Activated B cell treated with CpG ODN at 0.5 μM for 24 hours (primary cell): Measurements from ENCODE around the gene NEURL2. TPM values are rescaled to one million over a fixed set of nuclear protein-coding genes. Genes with fewer than 3 reads are reported as not detected.

Source experiments
- ATAC-seq: fragments of 200-7000 bp; cut with Tn5 transposase; one replicate; pipeline ENCODE4 v1.10.0; 2021; ENCODE audit warnings: low read depth, mild to moderate bottlenecking, moderate library complexity
- CTCF ChIA-PET: fragments of 350-600 bp; sonication (Branson Sonifier 250); formaldehyde crosslinking; loops from one replicate; lab custom pipeline; 2021; ENCODE audit warnings: antibody characterized with exemption; lab: Charles Lee
- POLR2A ChIA-PET: fragments of 350-600 bp; sonication (Branson Sonifier 250); formaldehyde crosslinking; loops from one replicate; lab custom pipeline; 2021; ENCODE audit warnings: antibody characterized with exemption; lab: Charles Lee
- DNase-seq: peaks from one replicate; pipeline ENCODE4 v3.0.0; 2022
- H3K27ac Mint-ChIP-seq: one replicate; pipeline ENCODE4 v1.8.0; 2020; ENCODE audit warnings: mixed read lengths
- H3K27me3 Mint-ChIP-seq: one replicate; pipeline ENCODE4 v1.8.0; 2021; ENCODE audit warnings: mixed read lengths
- H3K36me3 Mint-ChIP-seq: one replicate; pipeline ENCODE4 v1.8.0; 2021; ENCODE audit warnings: low read depth, mixed read lengths
- H3K4me1 Mint-ChIP-seq: one replicate; pipeline ENCODE4 v1.8.0; 2021; ENCODE audit warnings: mixed read lengths
- H3K4me3 Mint-ChIP-seq: one replicate; pipeline ENCODE4 v1.8.0; 2020; ENCODE audit warnings: mild to moderate bottlenecking, mixed read lengths
- H3K9me3 Mint-ChIP-seq: one replicate; pipeline ENCODE4 v1.8.0; 2020; ENCODE audit warnings: mixed read lengths
- CTCF ChIP-seq: fragments of 200-600 bp; IDR thresholded peaks from one replicate; pipeline ENCODE4 v1.8.0; 2022; ENCODE audit warnings: antibody characterized with exemption, mild to moderate bottlenecking
- intact Hi-C: fragments of 100-400 bp; cut with micrococcal nuclease; formaldehyde crosslinking; loops from one replicate; pipeline ENCODE4 v1.15.1; 2024
- total RNA-seq: library from RNA; stranded (reverse); gene quantifications from 2 replicates; pipeline ENCODE4 v1.2.3, GENCODE V29; 2022

The NEURL2 gene
- total RNA-seq, 1 donor from 2014 or later: 2.0 TPM

- DNase-seq (no peak), ATAC-seq (no peak)
- Mint-ChIP-seq H3K27ac (no peak overlapping the region), H3K27me3 (no peaks in the 10 kb centered on the region), H3K9me3 (no peaks in the 10 kb centered on the region), H3K4me3 (no peak overlapping the region), H3K4me1 (peaks cover 27% of the 10 kb centered on the region), H3K36me3 (peaks cover 9% of the 10 kb centered on the region)
- ChIA-PET POLR2A (interaction anchor here (0.6 to 1.1 kb wide), 3 partner anchors 12 to 483 kb away, joined by 3 read pairs; no protein-coding TSS in a partner anchor), CTCF (no interaction called here)
- no peak for TF ChIP-seq CTCF
- intact Hi-C loops: no loop called here
Observed at GRCh38 chr20:45861221-45862075, 29.6 kb downstream of the NEURL2 start.

- Mint-ChIP-seq H3K4me3 (no peak overlapping the region), H3K9me3 (no peaks in the 10 kb centered on the region), H3K27me3 (no peaks in the 10 kb centered on the region), H3K36me3 (peaks cover 9% of the 10 kb centered on the region), H3K4me1 (peaks cover 35% of the 10 kb centered on the region), H3K27ac (no peak overlapping the region)
- no peak for DNase-seq
- no peak for TF ChIP-seq CTCF
- ATAC-seq: no peak
- ChIA-PET CTCF (no interaction called here), POLR2A (interaction anchor here (1.3 kb wide), 1 partner anchor 74 kb away, joined by 3 read pairs; no protein-coding TSS in a partner anchor)
- intact Hi-C loops: no loop called here
Observed at GRCh38 chr20:45860560-45861220, 30.3 kb downstream of the NEURL2 start.

GRCh38 chr20:45859916-45860315 is 31.1 kb downstream of the NEURL2 start:
- TF ChIP-seq CTCF: no peak
- POLR2A ChIA-PET: interaction anchor here (1.3 kb wide), 1 partner anchor 75 kb away, joined by 3 read pairs; no protein-coding TSS in a partner anchor
- CTCF ChIA-PET: no interaction called here
- DNase-seq: no peak
- no peak overlapping the region for H3K4me3 Mint-ChIP-seq
- H3K36me3 Mint-ChIP-seq: peaks cover 9% of the 10 kb centered on the region
- no peak overlapping the region for H3K27ac Mint-ChIP-seq
- H3K27me3 Mint-ChIP-seq: no peaks in the 10 kb centered on the region
- intact Hi-C loops: no loop called here
- peaks cover 39% of the 10 kb centered on the region for H3K4me1 Mint-ChIP-seq
- H3K9me3 Mint-ChIP-seq: no peaks in the 10 kb centered on the region
- ATAC-seq: no peak

GRCh38 chr20:45857882-45858216 is 33.2 kb downstream of the NEURL2 start:
- Mint-ChIP-seq H3K27ac (peak overlapping the region; percentile 94), H3K9me3 (no peaks in the 10 kb centered on the region), H3K4me1 (peaks cover 48% of the 10 kb centered on the region), H3K4me3 (peak overlapping the region; percentile 94), H3K36me3 (peaks cover 20% of the 10 kb centered on the region), H3K27me3 (no peaks in the 10 kb centered on the region)
- DNase-seq (no peak), ATAC-seq (peak; percentile 8)
- TF ChIP-seq CTCF: no peak
- ChIA-PET CTCF (no interaction called here), POLR2A (interaction anchor here (0.6 to 2.6 kb wide), 10 partner anchors 20 to 506 kb away, joined by 3 to 39 read pairs (median 7); partner anchors contain the start of genes PCIF1, PLTP and ZSWIM1)
- intact Hi-C loops: loop anchor here (1.0 to 2.0 kb wide), 8 partner anchors 16 to 231 kb away; partner anchors contain the start of genes CTSA, NCOA5, NEURL2 and UBE2C
